Sciatic nerve (tissue), 2 donors: ENCODE results near the gene CANT1. TPM values are rescaled to one million over a fixed set of nuclear protein-coding genes. Genes with fewer than 3 reads are reported as not detected.

Experiments
- ATAC-seq: fragments of 200-7000 bp; cut with Tn5 transposase; one replicate; pipeline ENCODE4 v1.9.1; 2020; ENCODE audit warnings: mild to moderate bottlenecking, moderate library complexity
- DNase-seq: peaks from one replicate; pipeline ENCODE4 v3.0.0-alpha.2; 2020; ENCODE audit warnings: low spot score
- intact Hi-C: fragments of 100-400 bp; cut with DNase I; formaldehyde crosslinking; loops from one replicate; pipeline ENCODE4 v1.14.2; 2022
- total RNA-seq: library from RNA; stranded (reverse); fragmentation: NEBNext Ultra II Directional; extraction: Animal tissue kit (Norgen Biotek cat#: 25700); gene quantifications from one replicate; pipeline ENCODE4 v1.2.1, GENCODE V29; 2021
- donor health status: DM: no; HTN: no; CAD: no.
- donor health status: DM: no; HTN: no; CAD: no.

CANT1 gene
- total RNA-seq, 1 donor from 2014 or later = 28.9 TPM

DNA sequence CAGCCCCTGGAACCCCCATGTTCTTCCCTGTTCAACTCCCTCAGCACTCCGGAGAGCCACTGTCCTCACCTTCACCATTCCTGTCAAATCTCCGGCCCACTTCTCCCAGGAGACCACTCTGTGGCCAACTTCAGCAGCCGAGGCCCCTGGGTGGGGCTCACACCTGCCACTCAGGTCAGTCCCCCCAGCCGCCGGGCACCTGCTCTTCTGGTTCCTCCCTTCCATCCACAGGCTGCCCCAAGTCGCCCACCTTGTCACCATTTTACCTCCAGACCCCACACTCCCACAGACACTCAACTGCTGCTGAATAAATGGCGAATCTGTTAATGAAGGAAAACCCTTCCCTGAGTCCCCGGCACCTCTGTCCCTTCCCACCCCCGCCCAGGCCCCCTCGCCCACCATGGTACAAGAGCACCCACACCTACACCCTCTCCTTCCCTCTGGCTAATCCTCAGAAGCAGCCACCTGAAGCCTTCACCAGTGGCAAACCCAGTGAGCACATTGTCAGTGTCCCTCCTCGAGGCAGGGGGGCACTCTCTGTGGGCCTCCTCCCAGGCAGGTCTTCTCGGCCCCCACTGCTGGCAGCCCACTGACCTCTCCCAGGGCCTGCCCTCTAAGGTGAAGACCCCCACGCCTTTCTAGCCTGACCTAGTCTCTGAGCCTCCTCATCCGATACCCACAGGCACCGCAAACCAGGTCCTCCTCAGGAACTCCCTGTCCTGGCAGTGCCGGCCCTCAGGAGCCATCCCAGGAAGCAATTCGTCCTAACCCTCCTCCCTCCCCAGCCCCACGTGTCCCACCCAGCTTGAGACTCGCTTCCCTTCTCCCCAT, 8.2 kb downstream of the CANT1 start:
- ATAC-seq (no peak), DNase-seq (peak; percentile 55)
- intact Hi-C loops = no loop called here

DNA sequence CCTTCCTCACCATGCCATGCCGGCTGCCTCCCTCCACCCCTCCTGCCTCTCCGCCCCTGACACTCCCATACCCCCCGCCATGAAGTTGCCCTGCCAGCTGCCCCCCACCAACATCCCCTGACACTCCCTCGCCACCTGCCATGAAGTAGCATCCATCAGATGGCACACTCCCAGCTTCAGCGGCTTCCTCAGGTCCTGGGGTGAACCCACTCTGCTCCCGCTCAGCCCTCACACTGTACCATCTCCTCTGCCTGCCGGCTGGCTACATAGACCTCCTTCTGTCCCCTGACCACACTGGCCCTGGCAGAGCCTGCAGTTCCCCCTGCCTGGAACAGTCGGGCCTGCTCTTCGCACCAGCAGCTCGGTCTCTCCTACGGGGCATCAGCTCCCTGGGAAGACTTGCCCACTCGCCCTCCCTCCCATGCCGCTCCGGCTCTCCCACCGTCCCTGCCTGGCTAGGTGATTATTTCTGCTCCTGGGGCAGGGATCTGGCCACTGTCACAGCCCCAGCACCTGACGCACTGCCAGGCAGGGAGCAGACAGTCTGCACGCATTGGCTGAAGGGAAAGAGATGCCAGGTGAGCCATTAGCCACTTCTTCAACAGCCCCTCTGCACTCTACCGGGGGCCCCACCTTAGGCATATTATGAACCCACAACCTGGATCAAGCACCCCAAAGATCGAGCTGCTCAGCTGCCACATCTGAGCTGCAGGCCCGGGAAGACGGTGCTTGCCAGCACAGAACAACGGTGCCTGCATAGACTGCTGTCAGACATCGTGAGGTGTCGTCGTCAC, 9.0 kb downstream of the CANT1 start:
- intact Hi-C loops = no loop called here
- ATAC-seq = no peak
- peak; percentile 54 for DNase-seq

DNA sequence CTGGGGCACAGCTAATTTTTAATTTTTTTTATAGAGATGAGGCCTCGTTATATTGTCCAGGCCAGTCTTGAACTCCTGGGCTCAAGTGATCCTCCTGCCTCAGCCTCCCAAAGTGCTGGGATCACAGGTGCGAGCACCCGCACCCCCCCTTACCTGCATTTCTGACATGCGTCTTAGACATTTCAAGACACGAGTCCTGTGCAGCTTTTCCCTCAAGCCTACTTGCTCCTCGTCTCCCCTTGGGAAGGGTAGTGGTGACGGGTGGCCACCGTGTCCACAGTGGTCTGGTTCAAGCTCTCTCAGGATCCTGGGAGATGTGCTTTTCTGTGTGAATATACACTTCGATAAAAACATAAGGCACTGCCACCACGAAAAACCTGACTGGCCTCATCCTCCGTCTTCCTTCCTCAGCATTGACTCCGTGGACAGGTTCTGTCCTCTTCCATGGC, 9.6 kb downstream of the CANT1 start:
- peak; percentile 32 for DNase-seq
- no peak for ATAC-seq
- intact Hi-C loops = no loop called here

DNA sequence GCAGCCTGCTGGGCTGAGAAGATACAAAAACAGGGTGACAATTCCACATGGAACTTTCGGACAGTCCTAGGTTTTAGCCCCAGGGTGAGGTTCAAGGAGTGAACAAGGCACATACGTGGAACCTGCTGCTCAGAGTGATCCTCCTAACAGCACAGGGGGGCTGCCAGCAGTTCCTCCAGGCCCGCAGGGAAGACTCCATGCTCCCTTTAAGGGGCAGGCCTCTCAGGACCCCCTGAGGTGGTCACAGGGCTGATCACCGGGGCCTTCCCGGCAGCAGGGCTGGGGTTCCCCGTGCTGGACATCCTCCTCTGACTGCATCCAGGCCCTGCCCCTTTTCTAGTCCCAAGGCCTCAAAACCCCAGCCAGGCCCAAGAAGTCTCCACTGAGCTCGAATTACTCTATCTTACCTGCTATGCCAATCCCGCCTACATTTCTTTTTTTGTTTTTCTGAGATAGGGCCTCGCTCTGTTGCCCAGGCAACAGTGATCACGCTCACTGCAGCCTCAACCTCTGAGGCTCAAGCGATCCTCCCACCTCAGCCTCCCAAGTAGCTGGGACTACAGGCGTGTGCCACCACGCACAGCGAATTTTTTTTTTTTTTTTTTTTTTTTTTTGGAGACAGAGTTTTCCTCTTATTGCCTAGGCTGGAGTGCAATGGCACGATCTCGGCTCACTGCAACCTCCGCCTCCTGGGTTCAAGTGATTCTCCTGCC, 10.4 kb downstream of the CANT1 start:
- peak; percentile 51 for DNase-seq
- intact Hi-C loops = no loop called here
- ATAC-seq = peak; percentile 3

DNA sequence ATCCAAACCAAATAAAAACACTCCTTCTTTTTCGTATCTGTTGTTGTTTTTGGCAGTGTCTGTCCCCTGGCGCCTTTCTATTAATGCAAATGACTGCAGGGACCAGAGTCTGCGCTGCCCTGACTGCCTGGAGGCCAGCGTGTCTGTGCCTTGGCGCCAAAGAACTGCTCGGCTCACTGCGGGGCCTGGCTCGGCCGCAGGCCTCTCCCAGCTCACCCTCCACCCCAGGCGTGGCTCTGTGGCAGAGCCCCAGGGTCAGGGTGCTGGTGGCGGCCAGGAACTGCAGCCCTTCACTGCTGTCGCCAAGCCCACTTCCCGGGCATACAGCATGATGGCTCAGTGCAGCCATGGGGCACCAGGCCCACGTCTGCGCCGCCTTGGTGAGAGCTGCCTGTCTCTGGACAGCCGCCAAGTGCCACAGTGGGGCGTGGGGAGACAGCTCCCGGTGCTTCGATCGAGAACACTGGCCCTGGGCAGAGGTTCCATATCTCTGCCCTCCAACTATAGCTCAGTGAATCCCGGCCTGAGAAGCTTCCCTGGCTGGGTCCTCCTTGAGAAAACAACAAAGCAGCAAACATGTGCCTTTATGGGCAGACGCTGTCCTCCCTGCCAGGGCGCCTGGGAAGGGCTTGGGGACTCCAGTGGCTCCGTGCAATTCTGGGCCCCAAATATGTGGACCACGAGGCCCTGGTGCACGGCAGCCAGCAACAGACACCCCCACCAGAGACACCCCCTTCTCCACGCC, 11.1 kb downstream of the CANT1 start:
- ATAC-seq (peak; percentile 73), DNase-seq (peak; percentile 71)
- intact Hi-C loops = no loop called here

DNA sequence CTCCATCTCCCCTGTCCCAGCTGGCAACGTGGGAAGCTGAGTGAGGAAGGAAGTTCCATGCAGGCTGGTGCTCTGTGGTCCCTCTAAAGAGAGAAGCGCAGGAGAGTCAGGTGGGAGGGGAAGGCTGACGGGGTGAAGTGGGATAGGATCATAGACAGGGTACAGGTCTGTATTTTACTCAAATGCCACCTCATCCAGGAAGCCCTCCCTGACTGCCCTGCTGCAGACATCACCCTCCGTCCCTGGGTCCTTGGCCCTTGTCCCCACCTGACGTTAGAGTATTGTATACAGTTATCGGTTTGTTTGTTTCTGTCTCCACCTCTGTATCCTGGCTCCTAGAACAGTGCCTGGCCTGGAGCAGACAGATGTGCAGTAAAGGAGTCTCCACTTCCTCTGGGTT, 11.7 kb downstream of the CANT1 start:
- ATAC-seq = no peak

DNA sequence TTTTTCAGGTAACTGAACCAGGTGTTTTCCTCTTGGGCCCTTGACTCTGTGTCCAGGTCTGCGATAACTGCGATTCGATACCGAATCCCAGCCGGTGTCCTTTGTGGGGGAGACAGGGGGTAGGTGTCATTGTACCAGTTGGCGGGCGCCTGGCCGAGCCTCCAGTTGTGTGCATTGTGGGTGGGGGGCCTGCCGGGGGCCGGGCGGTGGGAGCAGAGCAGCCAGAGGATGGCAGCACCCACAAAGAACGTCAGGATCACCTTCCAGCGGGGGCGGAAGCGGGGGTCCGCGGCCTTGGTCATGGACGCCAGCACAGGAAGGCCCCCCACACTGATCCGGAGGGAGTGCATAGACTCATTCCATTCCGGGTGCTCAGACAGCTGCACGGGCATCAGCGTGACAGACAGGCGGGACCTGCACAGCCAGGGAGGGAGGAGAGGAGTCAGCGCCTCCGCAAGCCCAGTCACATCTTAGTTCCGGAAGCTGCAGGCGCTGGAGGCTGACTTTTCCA, 12.3 kb downstream of the CANT1 start:
- intact Hi-C loops = no loop called here
- ATAC-seq (no peak), DNase-seq (peak; percentile 57)

More for the DNA sequence above, 11.7 kb downstream of the CANT1 start:
- intact Hi-C loops = no loop called here
- peak; percentile 53 for DNase-seq

DNA sequence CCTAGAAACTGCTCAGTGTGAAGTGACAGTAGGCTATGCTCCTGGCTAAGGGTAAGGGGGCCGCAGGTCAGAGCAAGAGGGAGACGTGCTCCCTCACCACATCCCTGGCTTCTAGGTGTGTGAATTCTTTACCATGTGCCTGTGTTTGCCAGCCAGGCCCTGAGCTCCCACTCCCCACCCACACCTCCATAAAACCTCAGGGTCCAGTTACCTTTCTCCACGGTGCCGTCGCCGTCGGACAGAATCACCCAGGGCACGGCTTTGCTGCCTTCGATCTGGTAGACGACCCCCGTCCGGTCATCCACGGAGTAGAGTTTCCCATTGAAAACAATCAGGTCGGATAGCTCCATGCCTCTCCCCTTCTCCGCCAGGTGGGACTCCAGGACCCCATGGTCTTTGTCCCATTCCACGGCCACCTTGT, 12.8 kb downstream of the CANT1 start:
- ATAC-seq (no peak), DNase-seq (peak; percentile 8)
- intact Hi-C loops = no loop called here

DNA sequence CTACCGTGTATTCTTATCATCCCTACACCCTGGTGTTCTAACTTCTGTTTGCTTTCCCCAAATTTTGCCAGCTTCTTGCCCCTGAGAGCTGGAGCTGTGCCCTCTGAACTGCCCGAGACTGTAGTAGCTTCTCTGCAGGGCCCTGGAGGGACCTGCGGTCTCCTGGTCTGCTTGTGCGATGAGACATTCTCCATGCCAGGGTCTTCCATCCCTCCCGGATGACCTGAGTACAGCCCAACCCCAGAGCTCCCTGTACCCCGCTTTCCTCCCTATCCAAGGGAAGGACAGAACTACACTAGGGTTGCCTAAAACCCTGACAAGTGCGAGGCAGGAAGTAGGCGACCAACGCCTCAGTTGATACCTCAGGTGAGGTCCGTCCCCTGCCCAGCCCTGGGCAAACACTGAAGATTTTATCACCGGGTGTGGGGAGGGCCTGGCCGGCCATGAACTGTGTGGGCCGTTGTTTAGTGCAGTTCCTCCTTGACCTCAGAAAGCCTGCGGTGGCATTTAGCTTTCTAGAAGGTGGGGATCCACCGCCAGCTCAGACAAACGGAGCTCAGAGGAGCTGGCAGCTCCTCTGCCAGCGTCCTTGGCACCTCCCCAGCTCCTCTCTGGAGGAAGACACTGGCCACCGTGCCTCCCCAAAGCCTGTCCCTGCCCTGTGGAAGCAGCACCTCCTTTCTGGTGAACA, 13.7 kb downstream of the CANT1 start:
- intact Hi-C loops = no loop called here
- DNase-seq = peak; percentile 56
- no peak for ATAC-seq

DNA sequence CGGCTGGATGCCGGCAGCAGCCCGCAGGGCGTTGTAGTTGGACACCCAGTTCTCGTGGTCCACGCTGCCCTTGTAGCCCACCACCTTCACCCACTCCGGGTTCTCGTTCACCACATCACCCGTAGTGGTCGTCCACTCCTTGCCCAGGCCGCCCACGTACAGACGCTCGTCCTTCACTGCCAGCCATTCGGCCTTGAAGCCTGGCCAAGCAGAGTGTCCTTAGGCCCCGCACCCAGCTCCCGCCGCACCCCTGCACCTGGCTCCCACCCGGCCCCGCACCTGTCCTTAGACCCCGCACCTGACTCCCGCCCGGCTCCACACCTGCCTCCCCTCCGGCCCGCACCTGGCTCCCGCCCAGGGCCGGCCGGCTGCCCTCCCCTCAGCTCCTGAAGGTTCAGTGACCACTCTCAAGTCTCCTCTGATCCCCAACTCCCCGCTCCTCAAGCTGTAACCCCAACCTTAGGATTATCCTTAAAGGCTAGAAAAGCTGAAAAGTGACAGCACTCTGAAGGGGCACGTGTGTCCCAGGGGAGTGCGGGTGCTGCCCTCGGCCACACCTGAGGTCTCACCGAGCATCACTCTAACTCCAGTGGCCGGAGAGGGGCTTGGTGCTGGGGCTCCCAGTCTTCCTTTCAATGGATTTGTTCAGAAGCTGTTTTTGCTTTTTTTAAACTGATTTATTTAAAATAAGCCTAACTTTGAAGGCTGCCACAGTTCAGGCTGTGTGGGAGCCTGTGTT, 14.4 kb downstream of the CANT1 start:
- intact Hi-C loops = no loop called here
- DNase-seq (peak; percentile 56), ATAC-seq (no peak)

DNA sequence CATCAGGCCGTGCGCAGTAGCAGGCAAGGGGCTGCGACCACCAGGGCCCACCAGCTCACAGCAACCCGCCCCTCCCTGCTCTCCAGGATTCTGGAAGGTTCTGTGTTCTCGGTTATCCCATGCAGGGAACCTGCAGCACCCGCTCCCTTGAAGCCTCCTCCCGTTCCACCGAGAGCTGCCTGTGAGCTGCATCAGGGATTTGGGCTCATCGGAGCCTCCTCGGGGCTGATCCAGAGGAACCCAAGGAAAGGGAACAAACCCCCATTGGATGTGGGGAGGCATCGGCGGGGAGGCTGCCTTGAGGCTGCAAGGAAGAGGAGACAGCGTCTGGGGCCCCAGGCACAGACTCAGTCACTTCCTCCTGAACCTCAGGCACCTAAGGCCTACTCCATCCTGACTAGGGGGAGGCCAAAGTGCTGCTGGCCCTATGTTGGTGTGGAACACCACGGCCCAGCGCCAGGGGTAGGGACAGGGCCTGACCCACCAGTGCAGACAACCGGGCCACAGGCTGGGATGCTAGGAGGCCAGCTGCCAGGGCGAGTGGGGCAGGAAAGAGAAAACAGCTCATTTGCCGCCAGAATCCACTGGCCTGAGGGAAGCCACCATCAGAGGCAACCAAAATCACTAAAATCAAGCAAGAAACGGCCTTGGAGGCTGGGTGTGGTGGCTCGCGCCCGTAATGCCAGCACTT, 15.4 kb downstream of the CANT1 start:
- ATAC-seq (no peak), DNase-seq (peak; percentile 55)
- intact Hi-C loops = no loop called here

DNA sequence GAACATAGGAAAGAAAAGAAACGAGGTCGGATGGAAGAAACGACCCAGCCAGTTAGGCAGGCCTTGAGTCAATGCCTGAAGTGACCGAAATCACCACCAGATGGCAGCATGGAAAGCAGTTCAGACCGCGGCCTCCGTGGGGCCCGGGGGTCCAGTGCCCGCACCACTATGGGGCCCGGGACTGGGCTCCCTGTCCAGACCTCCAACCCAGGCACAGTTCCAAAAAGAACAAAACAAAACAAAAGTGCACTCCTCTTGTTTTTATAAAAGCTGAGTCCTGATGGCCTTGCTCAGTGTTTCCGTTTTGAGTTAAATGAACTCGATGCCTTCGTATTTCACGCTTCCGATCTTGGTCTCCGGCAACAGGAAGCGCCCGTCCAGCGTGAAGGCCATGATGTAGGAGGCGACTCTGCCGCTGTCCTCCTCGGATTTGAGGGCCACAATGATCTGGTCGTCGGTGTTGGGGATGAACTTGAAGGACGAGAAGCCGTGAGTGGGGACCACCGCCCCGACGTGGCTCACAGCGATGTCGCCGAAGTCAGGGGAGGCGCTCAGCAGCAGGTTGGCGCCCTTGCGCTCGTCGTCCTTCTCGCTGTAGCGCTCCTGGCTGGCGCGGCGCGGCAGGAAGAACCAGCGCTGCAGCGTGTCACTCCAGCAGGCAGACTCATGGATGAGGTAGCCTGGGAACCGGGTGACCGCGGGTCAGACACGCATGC, 16.2 kb downstream of the CANT1 start:
- intact Hi-C loops = no loop called here
- ATAC-seq (peak; percentile 54), DNase-seq (peak; percentile 86)

DNA sequence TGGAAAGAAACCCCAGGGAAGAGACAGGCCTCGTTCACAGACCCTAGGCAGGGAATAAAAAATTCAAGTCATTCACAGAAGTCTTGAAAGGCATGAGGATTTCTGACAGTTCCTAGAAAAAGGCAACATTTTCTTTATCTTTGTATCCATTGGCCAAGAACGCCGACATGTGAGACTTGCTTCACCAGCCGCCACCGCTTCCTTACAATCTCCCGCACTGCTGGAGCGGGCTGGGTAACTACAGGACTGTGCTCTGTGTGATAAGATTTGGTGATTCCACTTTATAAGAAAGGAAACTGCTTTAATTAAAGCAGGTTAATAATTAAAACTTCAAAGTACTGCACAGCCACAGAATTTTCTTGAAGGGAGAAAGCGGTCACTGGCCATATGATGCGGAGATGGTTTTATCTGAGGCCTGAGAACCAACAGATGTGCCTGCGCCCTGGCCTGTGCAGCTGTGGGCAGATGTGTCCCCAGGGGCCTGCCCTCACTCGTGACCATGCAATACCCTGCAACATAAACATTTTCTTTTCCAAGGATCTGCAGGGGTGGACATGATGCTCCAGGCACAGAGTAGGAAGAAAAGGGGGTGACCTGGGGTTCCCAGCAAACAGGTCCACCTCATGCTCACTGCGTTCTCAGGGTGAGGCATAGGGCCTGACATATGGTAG, 16.9 kb downstream of the CANT1 start:
- DNase-seq (peak; percentile 42), ATAC-seq (no peak)
- intact Hi-C loops = no loop called here

DNA sequence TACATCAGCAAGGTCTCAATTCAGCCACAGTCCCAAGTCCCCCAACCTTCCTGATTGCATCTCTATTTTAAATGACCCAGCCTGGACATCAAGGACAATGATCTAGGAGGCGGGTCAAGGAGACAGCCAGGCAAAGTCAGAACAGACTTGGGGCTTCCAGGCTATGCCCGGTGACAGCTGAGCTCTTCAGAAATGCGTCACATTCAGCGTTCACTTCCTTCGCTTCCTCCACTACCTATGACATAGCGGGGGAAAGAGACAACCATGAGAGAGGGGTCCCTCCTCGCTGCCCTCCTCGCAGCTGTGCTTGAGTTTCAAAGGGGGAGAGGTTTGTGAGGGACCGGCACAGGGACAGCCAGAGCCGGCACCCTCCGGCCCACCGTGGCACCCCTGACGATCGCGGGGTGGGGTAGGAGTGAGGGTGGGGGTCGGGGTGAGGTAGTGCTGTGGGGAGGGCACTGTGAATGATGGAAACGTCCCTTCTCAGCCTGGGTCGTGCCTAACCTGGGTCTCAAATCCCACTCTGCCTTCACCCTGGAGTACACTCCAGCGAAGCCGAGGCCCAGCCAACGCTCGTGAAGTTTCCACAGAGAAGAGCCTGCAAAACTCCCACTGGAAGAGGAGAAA, 17.5 kb downstream of the CANT1 start:
- intact Hi-C loops = no loop called here
- DNase-seq = peak; percentile 51

DNA sequence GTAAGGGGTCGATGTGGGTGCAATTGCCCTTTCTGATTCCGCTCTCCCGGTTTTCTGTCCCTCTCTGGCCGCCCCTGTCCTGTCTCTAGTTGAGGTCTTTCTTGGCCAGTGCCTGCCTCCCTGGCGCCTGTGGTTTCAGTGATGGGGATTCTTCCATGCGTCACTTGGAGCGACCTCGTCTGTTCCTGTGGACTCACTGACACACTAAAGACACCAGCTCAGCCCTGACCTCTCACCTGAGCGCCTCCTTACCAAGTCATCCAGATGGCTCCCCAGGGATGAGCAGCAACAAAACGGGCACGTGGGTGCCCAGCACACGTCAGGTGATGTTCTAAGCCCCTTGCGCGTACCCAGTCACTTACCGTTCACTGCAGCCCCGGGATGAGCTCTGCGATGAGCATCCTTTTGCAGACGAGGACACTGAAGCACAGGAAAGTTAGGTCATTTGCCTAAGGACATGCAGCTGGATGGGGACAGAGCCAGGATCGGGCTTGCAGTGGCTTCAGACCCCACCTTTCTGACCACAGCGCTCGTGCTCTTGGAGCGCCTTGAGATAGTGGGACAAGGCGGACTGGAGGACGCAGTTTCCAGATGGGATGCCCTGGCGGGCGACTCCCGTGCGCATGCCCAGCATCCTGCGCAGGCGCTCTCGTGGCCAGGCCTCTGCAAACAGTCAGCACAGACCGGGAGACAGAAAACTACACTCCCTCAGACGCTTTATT, 18.4 kb downstream of the CANT1 start:
- no peak for ATAC-seq
- intact Hi-C loops = no loop called here
- peak; percentile 53 for DNase-seq

More for the DNA sequence above, 17.5 kb downstream of the CANT1 start:
- ATAC-seq = no peak
